GM12891 (cell line): ENCODE results near the gene SLC66A2.

Experiments used
- DNase-seq: peaks from one replicate; pipeline ENCODE4 v3.0.0; 2011; ENCODE audit warnings: low spot score; ENCODE audit not compliant: insufficient read length
- FAIRE-seq: peaks from 2 replicates; lab custom pipeline; 2011; peaks lifted over from hg19 to GRCh38; lab: Jason Lieb, UNC
- PAX5 ChIP-seq: IDR thresholded peaks from 2 replicates; pipeline ENCODE4 v1.6.1; 2011; ENCODE audit warnings: low read length, moderate library complexity, mild to moderate bottlenecking; ENCODE audit not compliant: insufficient read depth, severe bottlenecking
- POLR2A ChIP-seq: IDR thresholded peaks from 2 replicates; pipeline ENCODE4 v1.6.1; 2011; ENCODE audit warnings: low read depth, low read length, control low read depth
- POLR2AphosphoS5 ChIP-seq: IDR thresholded peaks from 2 replicates; pipeline ENCODE4 v1.6.1; 2011; ENCODE audit warnings: low read depth, low read length, control low read depth
- POU2F2 ChIP-seq: IDR thresholded peaks from 2 replicates; pipeline ENCODE4 v1.6.1; 2011; ENCODE audit warnings: low read depth, mild to moderate bottlenecking, control low read depth, low read length, moderate library complexity
- SPI1 ChIP-seq: IDR thresholded peaks from 2 replicates; pipeline ENCODE4 v1.6.1; 2011; ENCODE audit warnings: low read depth, low read length, control low read depth
- TAF1 ChIP-seq: IDR thresholded peaks from 2 replicates; pipeline ENCODE4 v1.6.1; 2011; ENCODE audit warnings: low read depth, low read length, control low read depth

Gene SLC66A2

DNA sequence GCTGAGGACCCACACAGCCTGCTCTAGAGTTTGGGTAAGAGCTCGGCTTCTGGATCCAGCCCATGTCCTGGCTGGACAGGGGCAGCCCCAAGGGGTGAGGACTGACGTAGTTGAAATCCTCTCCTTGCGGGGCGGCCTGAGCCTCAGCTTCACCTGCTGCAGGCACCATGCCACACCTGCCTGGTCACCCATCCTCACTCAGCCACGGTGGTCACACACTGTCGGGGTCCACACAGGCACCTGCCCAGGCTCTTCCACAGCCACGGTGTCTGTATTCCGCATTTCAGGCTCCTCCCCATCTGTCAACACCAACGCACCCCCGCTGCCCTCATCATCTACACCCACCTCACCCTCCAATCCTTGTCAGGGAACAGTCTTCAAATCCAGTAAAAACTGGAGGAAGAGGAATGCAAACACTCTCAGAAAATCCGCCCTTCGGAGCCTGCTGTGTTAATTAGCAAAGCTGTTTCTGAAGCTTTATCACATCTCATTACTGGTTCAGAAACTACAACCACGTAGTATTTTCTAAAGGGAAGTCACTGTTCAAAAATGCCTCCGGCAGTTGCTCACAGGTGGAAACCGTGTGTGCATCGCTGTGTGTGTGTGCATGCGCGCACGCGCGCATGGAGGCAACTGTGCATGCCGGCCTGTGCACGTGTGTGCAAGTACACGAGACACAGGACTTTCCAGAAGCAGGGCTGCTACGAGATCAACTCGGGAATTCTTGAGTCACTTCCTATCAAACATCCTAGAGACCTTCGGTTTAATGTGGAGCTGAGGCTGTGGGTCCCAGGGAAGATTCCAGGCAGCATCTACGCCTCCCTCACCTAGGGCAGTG is 38.2 kb downstream of the SLC66A2 start:
- DNase-seq (no peak), FAIRE-seq (no peak)

DNA sequence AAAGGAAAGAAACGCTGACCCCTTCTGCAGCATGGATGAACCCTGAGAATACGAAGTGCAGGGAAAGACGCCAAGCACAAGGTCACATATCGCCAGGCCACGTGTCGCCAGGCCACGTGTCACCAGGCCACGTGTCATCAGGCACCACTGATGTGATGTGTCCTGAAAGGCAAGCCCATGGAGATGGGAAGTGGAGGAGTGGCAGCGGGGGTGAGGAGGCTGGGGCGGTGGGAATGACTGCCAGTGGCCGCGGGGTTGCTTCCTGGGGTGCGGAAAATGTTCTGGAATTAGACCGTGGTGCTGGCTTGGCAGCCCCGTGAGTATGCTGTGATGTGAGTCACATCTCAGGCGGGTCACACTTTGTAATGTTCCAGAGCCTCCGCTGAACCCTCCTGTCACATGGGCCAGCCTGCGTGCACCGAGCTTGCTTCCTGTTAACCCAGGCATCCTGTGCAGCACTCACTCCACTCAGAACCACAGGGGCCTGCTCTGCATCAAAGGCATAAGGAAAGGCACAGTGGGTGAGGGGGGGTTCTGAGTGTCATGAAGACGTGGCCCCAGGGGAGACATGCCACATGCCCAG is 39.0 kb downstream of the SLC66A2 start:
- DNase-seq (no peak), FAIRE-seq (peak; percentile 13)
- TF ChIP-seq SPI1 (no peak), PAX5 (no peak)

More for the DNA sequence above, 38.2 kb downstream of the SLC66A2 start:
- TF ChIP-seq POLR2AphosphoS5 (no peak), TAF1 (no peak), SPI1 (no peak), POLR2A (no peak), PAX5 (no peak), POU2F2 (no peak)

DNA sequence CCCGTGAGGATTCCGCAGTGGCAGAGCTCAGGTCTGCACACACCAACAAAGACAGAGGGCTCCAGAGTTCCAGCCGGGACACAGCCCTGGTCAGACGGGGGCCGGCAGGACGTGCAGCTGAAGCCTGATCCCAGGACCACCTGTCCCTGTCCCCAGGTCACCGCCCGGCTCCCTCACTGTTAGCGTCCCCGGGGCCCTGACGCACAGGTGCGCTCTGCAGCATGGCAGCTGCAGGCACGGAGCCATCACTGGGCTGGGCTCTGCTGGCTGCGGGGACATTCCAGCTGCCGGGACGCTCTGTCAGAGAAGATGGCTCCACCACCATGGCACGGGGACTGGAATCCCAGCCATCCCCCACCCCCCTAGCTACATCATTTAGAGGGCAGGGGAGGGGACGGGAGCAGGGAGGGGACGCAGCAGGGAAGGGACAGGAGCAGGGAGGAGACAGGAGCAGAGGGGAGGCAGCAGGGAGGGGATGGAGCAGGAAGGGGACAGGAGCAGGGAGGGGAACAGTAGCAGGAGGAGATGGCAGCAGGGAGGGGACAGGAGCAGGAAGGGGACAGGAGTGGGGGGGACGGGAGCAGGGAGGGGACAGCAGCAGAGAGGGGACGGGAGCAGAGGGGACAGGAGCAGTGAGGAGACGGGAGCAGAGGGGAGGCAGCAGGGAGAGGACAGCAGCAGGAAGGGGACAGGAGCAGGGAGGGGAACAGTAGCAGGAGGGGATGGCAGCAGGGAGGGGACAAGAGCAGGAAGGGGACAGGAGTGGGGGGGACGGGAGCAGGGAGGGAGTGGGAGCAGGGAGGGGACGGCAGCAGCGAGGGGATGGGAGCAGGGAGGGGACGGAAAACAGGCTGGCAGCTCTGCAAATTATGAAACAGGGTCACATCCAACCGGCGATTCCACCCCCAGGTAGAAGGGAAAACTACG is 39.8 kb downstream of the SLC66A2 start:
- FAIRE-seq (no peak), DNase-seq (no peak)
- no peak for TF ChIP-seq POLR2AphosphoS5

DNA sequence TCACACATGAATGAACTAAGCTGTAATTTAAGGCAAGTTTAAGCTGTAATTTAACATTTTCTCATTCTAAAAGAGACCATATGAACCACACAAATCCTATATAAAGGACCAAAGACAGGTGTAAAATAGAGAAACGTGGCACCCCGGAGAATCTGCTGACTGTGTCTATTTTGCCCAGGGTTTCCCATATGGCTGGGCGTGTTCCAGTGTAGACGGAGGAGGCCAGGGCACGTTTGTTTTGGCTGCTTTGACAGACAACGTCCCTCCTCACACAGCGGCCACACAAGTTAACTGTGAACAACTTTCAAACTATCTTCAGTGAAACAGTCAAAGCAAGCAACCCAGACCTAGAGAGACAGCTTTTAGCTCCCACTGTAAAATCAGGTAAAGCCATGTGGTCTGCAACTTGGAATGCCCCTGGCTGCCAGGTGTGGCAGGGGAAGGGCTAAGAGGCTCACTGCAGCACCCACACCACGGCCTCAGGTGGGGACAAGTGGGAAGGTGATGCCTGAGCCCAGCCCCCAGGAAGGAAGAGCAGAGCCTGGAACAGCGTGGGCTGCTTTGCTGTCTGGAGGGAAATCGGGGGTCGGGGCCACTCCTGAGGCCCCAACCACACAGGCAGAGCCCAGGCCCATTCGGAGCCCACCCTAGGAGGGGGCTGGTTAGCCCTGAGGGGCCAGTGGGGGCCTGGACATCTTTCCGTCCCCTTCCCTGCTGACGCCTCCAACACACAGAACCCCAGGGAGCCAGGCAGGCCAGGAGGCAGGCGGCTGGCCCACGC is 40.7 kb downstream of the SLC66A2 start:
- FAIRE-seq: no peak
- TF ChIP-seq TAF1: no peak
- no peak for DNase-seq

DNA sequence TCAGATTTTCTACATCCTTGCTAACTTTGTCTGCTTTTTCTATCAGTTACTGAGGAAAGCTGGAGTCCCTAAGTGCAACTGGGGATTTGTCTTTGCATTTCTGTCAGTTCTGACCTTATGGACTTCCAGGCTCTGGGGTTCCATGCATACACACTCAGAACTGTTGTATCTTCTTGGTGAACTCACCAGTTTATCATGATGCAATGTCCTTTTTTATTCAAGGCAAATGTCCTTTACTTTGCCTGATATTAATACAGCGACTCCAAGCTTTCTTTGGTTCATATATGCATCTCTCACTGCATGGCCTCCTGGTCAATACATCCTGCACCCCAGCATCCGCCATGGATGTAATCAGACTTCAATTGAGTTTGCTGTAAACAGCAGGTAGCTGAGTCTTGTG is 44.7 kb downstream of the SLC66A2 start:
- FAIRE-seq (no peak), DNase-seq (no peak)
- no peak for TF ChIP-seq POU2F2
- no peak for TF ChIP-seq PAX5
- TF ChIP-seq TAF1: no peak
- TF ChIP-seq POLR2AphosphoS5: no peak
- TF ChIP-seq SPI1: no peak
- TF ChIP-seq POLR2A: no peak

DNA sequence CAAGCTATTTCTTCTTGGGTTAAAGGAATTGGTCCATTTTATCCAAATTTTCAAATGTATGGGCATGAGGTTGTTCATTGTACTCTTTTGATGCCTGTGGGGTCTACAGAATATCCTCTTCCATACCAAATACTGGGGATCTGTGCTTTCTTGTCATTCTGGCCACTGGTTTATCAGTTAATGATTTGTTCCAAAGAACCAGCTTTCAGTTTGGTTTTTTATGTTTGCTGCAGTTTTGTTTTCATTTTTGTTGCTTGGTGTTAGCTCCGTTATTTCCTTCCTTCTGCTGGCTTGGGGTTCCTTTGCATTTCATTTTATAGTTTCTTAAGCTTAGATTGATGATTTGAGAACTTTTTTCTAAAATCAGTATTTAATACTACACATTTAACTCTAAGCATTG is 45.5 kb downstream of the SLC66A2 start:
- DNase-seq: no peak
- FAIRE-seq: no peak
- TF ChIP-seq POLR2AphosphoS5: no peak
- no peak for TF ChIP-seq SPI1
- no peak for TF ChIP-seq POLR2A
- TF ChIP-seq TAF1: no peak
- no peak for TF ChIP-seq PAX5
- no peak for TF ChIP-seq POU2F2

DNA sequence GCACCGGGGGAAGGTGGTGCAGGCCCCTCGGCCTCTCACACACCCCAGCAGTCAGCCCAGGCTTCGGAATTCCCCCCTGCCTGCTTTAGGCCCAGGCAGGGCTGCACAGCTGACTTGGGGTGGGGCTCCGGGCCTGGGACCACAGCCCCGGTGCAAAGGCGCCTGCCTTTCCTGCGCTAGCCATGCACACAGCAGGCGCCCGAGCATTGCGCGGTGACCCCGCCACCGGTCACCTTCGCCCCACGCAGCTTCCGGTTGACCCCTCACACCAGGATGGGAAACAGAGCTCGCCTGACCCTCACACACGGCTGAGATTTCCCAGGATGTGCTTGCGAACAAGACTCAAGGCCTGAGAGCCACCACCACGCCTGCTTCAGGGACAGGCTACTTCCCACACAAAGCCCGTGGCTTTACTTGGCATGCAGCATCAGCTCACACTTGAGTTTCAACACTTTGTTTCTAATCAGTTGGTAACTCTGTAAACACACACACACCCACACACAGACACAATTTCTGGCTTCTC is 46.0 kb downstream of the SLC66A2 start:
- TF ChIP-seq SPI1 (no peak), PAX5 (no peak), POLR2A (no peak), TAF1 (no peak), POLR2AphosphoS5 (no peak)
- DNase-seq (no peak), FAIRE-seq (no peak)

DNA sequence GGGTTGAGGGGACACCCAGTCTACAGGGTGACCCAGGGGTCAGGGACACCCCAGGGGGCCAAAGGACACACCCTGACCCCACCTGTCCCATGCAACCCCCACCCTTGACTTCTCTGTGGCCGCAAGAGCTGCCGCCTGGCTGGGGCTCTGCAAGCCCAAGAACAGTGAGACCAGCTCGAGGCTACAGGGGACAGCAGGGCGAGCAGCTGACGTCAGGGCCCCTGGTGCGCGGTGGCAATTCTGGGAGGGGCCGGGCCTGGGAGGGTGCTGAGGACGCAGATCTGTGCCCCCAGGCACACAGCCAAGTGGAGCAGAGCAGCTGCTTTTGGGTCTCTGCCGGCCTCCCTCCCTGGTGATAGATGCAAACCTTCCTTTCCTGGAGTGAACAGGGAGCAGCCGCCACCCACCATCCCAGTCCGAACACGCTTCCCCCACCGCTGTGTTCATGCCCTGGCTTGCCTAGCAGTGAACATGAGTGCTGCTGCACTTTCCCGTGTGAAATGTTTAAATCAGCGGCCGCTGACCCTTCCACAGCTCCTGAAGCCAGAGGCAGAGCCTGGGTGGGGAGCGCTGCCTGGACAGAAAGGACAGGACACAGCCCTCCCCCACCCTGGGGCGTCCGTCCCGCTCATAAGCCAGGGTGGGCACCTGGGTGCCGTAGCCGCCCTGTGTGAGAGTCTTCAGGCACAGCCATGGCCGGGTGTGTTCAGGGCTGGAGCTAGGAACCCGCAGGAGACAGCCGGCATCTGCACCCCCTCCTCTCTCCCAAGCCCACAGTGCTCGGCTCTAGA is 46.9 kb downstream of the SLC66A2 start:
- FAIRE-seq (no peak), DNase-seq (peak; percentile 8)
- TF ChIP-seq POU2F2 (no peak), POLR2AphosphoS5 (no peak)

DNA sequence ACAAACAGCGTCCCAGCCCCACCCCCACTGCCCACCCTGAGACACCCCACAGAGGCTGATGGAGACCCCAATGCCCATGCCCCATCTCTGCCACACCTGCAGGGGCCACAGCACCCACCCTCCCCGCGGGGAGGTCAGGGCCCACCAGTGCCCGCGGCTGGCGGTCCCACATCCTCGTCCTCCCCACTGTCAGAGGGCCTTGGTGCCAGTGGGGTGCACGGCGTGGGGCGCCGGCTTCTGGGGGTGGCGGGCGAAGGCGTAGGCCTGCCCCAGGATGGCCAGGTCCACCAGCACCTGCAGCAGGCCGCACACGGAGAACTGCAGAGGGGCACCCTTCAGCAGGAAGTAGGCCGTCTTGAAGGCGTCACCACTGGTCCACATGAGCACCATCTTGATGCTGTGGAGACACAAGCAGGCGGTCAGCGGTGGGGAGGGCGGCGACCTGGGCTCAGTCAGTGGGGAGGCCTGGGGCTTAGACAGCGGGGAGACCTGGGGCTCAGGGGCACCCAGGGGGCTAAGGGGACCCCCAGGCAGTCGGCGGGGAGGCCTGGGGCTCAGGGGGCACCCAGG is 47.6 kb downstream of the SLC66A2 start:
- no peak for FAIRE-seq
- TF ChIP-seq POLR2A: no peak
- TF ChIP-seq PAX5: no peak
- no peak for TF ChIP-seq SPI1
- TF ChIP-seq TAF1: no peak
- TF ChIP-seq POLR2AphosphoS5: no peak
- peak; percentile 15 for DNase-seq
